ENCODE results near the gene EIF4E2. TPM values are rescaled to one million over a fixed set of nuclear protein-coding genes. Genes with fewer than 3 reads are reported as not detected.

The EIF4E2 gene
- total RNA-seq, 1 donor from 2014 or later: 97.0 TPM

GRCh38 chr2:232525791-232526371 is 24.6 kb upstream of the EIF4E2 start, which contains the start of gene CHRND:
Gene CHRND, plus strand, starts transcription at chr2:232526160. Its CDS starts 56 bp downstream, at chr2:232526216.
- H3K4me2 ChIP-seq: peak within 1 kb of the TSS; percentile 21
- H2AFZ ChIP-seq (replicated peaks): no peak within 1 kb of the TSS
- H3K27ac ChIP-seq: no peak within 1 kb of the TSS
- Mint-ChIP-seq H3K27ac (peak within 1 kb of the TSS; percentile 4), H3K27me3 (ENCODE audit: insufficient read depth, low read depth) (peaks cover 24% of the 10 kb centered on the region), H3K4me1 (peaks cover 7% of the 10 kb centered on the region), H3K4me3 (no peak within 1 kb of the TSS), H3K36me3 (no peaks in the 10 kb centered on the region), H3K9me3 (no peaks in the 10 kb centered on the region)
- H3K27me3 ChIP-seq: peaks cover 52% of the 10 kb centered on the region
- no peaks in the 10 kb centered on the region for H3K36me3 ChIP-seq
- H3K9ac ChIP-seq: no peak within 1 kb of the TSS
- H3K4me1 ChIP-seq: peaks cover 20% of the 10 kb centered on the region
- peaks cover 19% of the 10 kb centered on the region for H4K20me1 ChIP-seq (ENCODE audit: low read depth)
- no peak within 1 kb of the TSS for H3K4me3 ChIP-seq
- TF ChIP-seq EZH2 (IDR thresholded peaks at IDR 0.05) (no peak), EZH2phosphoT487 (IDR thresholded peaks at IDR 0.05) (no peak), CTCF (IDR thresholded peaks at IDR 0.05) (no peak)
- peak; percentile 55 for DNase-seq (ENCODE audit: low spot score)
- peaks cover 2% of the 10 kb centered on the region for H3F3A ChIP-seq (ENCODE audit: low read depth)
- no peaks in the 10 kb centered on the region for H3K9me3 ChIP-seq (ENCODE audit: low read depth)
- no peaks in the 10 kb centered on the region for H3K79me2 ChIP-seq (ENCODE audit: low read depth)

GRCh38 chr2:232526372-232526941 is 24.0 kb upstream of the EIF4E2 start:
- peaks cover 22% of the 10 kb centered on the region for H3K27me3 Mint-ChIP-seq (ENCODE audit: insufficient read depth, low read depth)
- H3K79me2 ChIP-seq (ENCODE audit: low read depth): no peaks in the 10 kb centered on the region
- H3K4me1 ChIP-seq: peaks cover 20% of the 10 kb centered on the region
- peak overlapping the region; percentile 21 for H3K4me2 ChIP-seq
- H3K4me3 Mint-ChIP-seq: no peak overlapping the region
- H3K4me1 Mint-ChIP-seq: peaks cover 5% of the 10 kb centered on the region
- no peak overlapping the region for H2AFZ ChIP-seq (replicated peaks)
- TF ChIP-seq EZH2phosphoT487 (IDR thresholded peaks at IDR 0.05) (no peak), EZH2 (IDR thresholded peaks at IDR 0.05) (no peak), CTCF (IDR thresholded peaks at IDR 0.05) (no peak)
- H3K36me3 Mint-ChIP-seq: no peaks in the 10 kb centered on the region
- H3K27ac Mint-ChIP-seq: no peak overlapping the region
- H3K27ac ChIP-seq: no peak overlapping the region
- H3F3A ChIP-seq (ENCODE audit: low read depth): peaks cover 2% of the 10 kb centered on the region
- H4K20me1 ChIP-seq (ENCODE audit: low read depth): peaks cover 18% of the 10 kb centered on the region
- H3K36me3 ChIP-seq: no peaks in the 10 kb centered on the region
- H3K9me3 Mint-ChIP-seq: no peaks in the 10 kb centered on the region
- H3K9me3 ChIP-seq (ENCODE audit: low read depth): no peaks in the 10 kb centered on the region
- DNase-seq (ENCODE audit: low spot score): no peak
- H3K9ac ChIP-seq: no peak overlapping the region
- no peak overlapping the region for H3K4me3 ChIP-seq
- peaks cover 46% of the 10 kb centered on the region for H3K27me3 ChIP-seq

GRCh38 chr2:232527905-232528470 is 22.5 kb upstream of the EIF4E2 start:
- H3K9me3 ChIP-seq (ENCODE audit: low read depth): no peaks in the 10 kb centered on the region
- H3K36me3 Mint-ChIP-seq: no peaks in the 10 kb centered on the region
- no peak overlapping the region for H3K9ac ChIP-seq
- H3K27ac ChIP-seq: no peak overlapping the region
- H3K4me1 ChIP-seq: peaks cover 20% of the 10 kb centered on the region
- no peak overlapping the region for H3K4me3 Mint-ChIP-seq
- peaks cover 6% of the 10 kb centered on the region for H4K20me1 ChIP-seq (ENCODE audit: low read depth)
- H3K4me1 Mint-ChIP-seq: peaks cover 4% of the 10 kb centered on the region
- no peak overlapping the region for H2AFZ ChIP-seq (replicated peaks)
- no peak for TF ChIP-seq EZH2phosphoT487 (IDR thresholded peaks at IDR 0.05)
- no peaks in the 10 kb centered on the region for H3K36me3 ChIP-seq
- H3K27me3 Mint-ChIP-seq (ENCODE audit: insufficient read depth, low read depth): peaks cover 19% of the 10 kb centered on the region
- H3F3A ChIP-seq (ENCODE audit: low read depth): peaks cover 2% of the 10 kb centered on the region
- no peak overlapping the region for H3K4me3 ChIP-seq
- peak overlapping the region; percentile 31 for H3K27ac Mint-ChIP-seq
- H3K9me3 Mint-ChIP-seq: no peaks in the 10 kb centered on the region
- H3K79me2 ChIP-seq (ENCODE audit: low read depth): no peaks in the 10 kb centered on the region
- no peak overlapping the region for H3K4me2 ChIP-seq
- no peak for DNase-seq (ENCODE audit: low spot score)
- H3K27me3 ChIP-seq: peaks cover 31% of the 10 kb centered on the region
